CD4-positive, CD25-positive, alpha-beta regulatory T cell (primary cell): ENCODE data around the gene SSTR3. TPM values are rescaled to one million over a fixed set of nuclear protein-coding genes. Genes with fewer than 3 reads are reported as not detected.

Source experiments
- ATAC-seq, 2 donors: fragments of 150-1000 bp; cut with Tn5 transposase; one replicate each; pipeline ENCODE4 v1.10.0; 2021; ENCODE audit warnings: low read depth in 2 of 2, moderate number of reproducible peaks in 2 of 2, moderate library complexity in 1 of 2
- DNase-seq, 3 donors: peaks; one replicate each; pipeline versions ENCODE4 v3.0.0 to v3.0.0-alpha.2; 2012 to 2022; ENCODE audit warnings: mixed read lengths in 1 of 3
- H3K27ac ChIP-seq: one replicate; pipeline ENCODE4 v1.7.0; 2013; ENCODE audit warnings: mild to moderate bottlenecking, low read length; ENCODE audit not compliant: insufficient read depth, poor library complexity, severe bottlenecking
- H3K27me3 ChIP-seq: one replicate; pipeline ENCODE4 v1.7.0; 2013; ENCODE audit warnings: low read length; ENCODE audit not compliant: control insufficient read depth, insufficient read depth
- H3K36me3 ChIP-seq: one replicate; pipeline ENCODE4 v1.7.0; 2013; ENCODE audit warnings: mild to moderate bottlenecking, low read length, moderate library complexity; ENCODE audit not compliant: control insufficient read depth, insufficient read depth
- H3K4me1 ChIP-seq: 2 replicates; pipeline ENCODE4 v1.7.0; 2013; ENCODE audit warnings: mild to moderate bottlenecking, low read length; ENCODE audit not compliant: insufficient read depth, control insufficient read depth, poor library complexity, severe bottlenecking
- H3K4me3 ChIP-seq: one replicate; pipeline ENCODE4 v1.7.0; 2013; ENCODE audit warnings: low read depth, mild to moderate bottlenecking, low read length, moderate library complexity
- H3K9me3 ChIP-seq, 2 experiments: 1 replicate in 1 of 2; 2 replicates in 1 of 2; pipeline ENCODE4 v1.7.0; 2013; ENCODE audit warnings: low read length in 2 of 2, mild to moderate bottlenecking in 1 of 2, moderate library complexity in 1 of 2; ENCODE audit not compliant: control insufficient read depth in 2 of 2
- H3K27ac Mint-ChIP-seq, 3 donors: one replicate each; pipeline ENCODE4 v1.8.0; 2020 to 2022; ENCODE audit warnings: mild to moderate bottlenecking in 3 of 3, mixed read lengths in 3 of 3, moderate library complexity in 2 of 3
- H3K27me3 Mint-ChIP-seq: one replicate; pipeline ENCODE4 v1.8.0; 2022; ENCODE audit warnings: mild to moderate bottlenecking, mixed read lengths
- H3K36me3 Mint-ChIP-seq: one replicate; pipeline ENCODE4 v1.8.0; 2020; ENCODE audit warnings: mixed read lengths
- H3K4me1 Mint-ChIP-seq, 4 donors: one replicate each; pipeline ENCODE4 v1.8.0; 2020 to 2022; ENCODE audit warnings: mixed read lengths in 4 of 4, mild to moderate bottlenecking in 1 of 4
- H3K4me3 Mint-ChIP-seq, 4 donors: one replicate each; pipeline ENCODE4 v1.8.0; 2020 to 2022; ENCODE audit warnings: mild to moderate bottlenecking in 4 of 4, mixed read lengths in 4 of 4, moderate library complexity in 3 of 4
- H3K9me3 Mint-ChIP-seq, 7 donors: one replicate each; pipeline ENCODE4 v1.8.0; 2020 to 2022; ENCODE audit warnings: mixed read lengths in 7 of 7, mild to moderate bottlenecking in 3 of 7, moderate library complexity in 2 of 7
- polyA plus RNA-seq, 4 donors: library from polyadenylated mRNA; unstranded; fragments of 300-500 nt; fragmentation: Illumina TruSeq; gene quantifications; one replicate each; pipeline ENCODE4 v1.2.3, GENCODE V29; 2021
- total RNA-seq: library from RNA; stranded (reverse); gene quantifications from one replicate; pipeline ENCODE4 v1.2.3, GENCODE V29; 2022

The SSTR3 gene
- total RNA-seq = 4.3 TPM
- 1 to 10 TPM; 2.5 to 4.4 (median 3.6) TPM for polyA plus RNA-seq

GRCh38 chr22:37212174-37212906 is at the start of gene SSTR3:
TSS of gene SSTR3 (minus strand) at chr22:37212477. CDS start at chr22:37207803, 4,674 bp downstream.
- no peaks in the 10 kb centered on the region for H3K9me3 Mint-ChIP-seq
- Histone ChIP-seq H3K27ac (no peak within 1 kb of the TSS), H3K9me3 (no peaks in the 10 kb centered on the region), H3K36me3 (no peaks in the 10 kb centered on the region), H3K4me1 (peaks cover 30% of the 10 kb centered on the region), H3K27me3 (no peaks in the 10 kb centered on the region), H3K4me3 (no peak within 1 kb of the TSS)
- H3K27ac Mint-ChIP-seq = no peak within 1 kb of the TSS
- H3K36me3 Mint-ChIP-seq = peaks cover 21% of the 10 kb centered on the region
- no peak for DNase-seq
- no peak within 1 kb of the TSS for H3K4me3 Mint-ChIP-seq
- H3K4me1 Mint-ChIP-seq = peaks cover 0 to 71% (median 18%) of the 10 kb centered on the region in 4 donors
- no peak for ATAC-seq
- H3K27me3 Mint-ChIP-seq = no peaks in the 10 kb centered on the region

- ATAC-seq = peak; percentile 65 to 78
- H3K27ac Mint-ChIP-seq = peak overlapping the region; percentile 68 to 98 (median 69)
- H3K9me3 Mint-ChIP-seq = peaks cover 0 to 4% (median 0%) of the 10 kb centered on the region in 7 donors
Measured at GRCh38 chr22:37260901-37261336, 48.6 kb upstream of the SSTR3 start.

GRCh38 chr22:37260155-37260795 is 48.0 kb upstream of the SSTR3 start:
- Histone ChIP-seq H3K4me3 (no peak overlapping the region), H3K36me3 (no peaks in the 10 kb centered on the region), H3K9me3 (peaks cover 4 to 7% of the 10 kb centered on the region in 2 experiments), H3K27me3 (no peaks in the 10 kb centered on the region), H3K27ac (no peak overlapping the region), H3K4me1 (peaks cover 10% of the 10 kb centered on the region)
- Mint-ChIP-seq H3K27me3 (peaks cover 12% of the 10 kb centered on the region), H3K27ac (peak overlapping the region in 2 of 3 donors; percentile 26 to 69), H3K36me3 (no peaks in the 10 kb centered on the region), H3K9me3 (peaks cover 0 to 4% (median 0%) of the 10 kb centered on the region in 7 donors), H3K4me3 (peak overlapping the region in 1 of 4 donors; percentile 64), H3K4me1 (peaks cover 0 to 35% (median 17%) of the 10 kb centered on the region in 4 donors)
- ATAC-seq (no peak), DNase-seq (no peak)

More at GRCh38 chr22:37260901-37261336, 48.6 kb upstream of the SSTR3 start:
- no peaks in the 10 kb centered on the region for H3K36me3 Mint-ChIP-seq
- Histone ChIP-seq H3K4me1 (peaks cover 10% of the 10 kb centered on the region), H3K27me3 (no peaks in the 10 kb centered on the region), H3K36me3 (no peaks in the 10 kb centered on the region), H3K4me3 (peak overlapping the region; percentile 37), H3K9me3 (peaks cover 4 to 7% of the 10 kb centered on the region in 2 experiments), H3K27ac (no peak overlapping the region)
- DNase-seq = peak; percentile 51 to 70 (median 67)
- peaks cover 0 to 33% (median 16%) of the 10 kb centered on the region in 4 donors for H3K4me1 Mint-ChIP-seq
- peaks cover 12% of the 10 kb centered on the region for H3K27me3 Mint-ChIP-seq
- H3K4me3 Mint-ChIP-seq = peak overlapping the region in 3 of 4 donors; percentile 1 to 64 (median 18)

- Histone ChIP-seq H3K27ac (no peak overlapping the region), H3K27me3 (no peaks in the 10 kb centered on the region), H3K4me1 (peaks cover 13% of the 10 kb centered on the region), H3K4me3 (no peak overlapping the region), H3K36me3 (no peaks in the 10 kb centered on the region), H3K9me3 (peaks cover 4 to 7% of the 10 kb centered on the region in 2 experiments)
- DNase-seq = no peak
- H3K9me3 Mint-ChIP-seq = peaks cover 0 to 4% (median 0%) of the 10 kb centered on the region in 7 donors
- peaks cover 5 to 40% (median 22%) of the 10 kb centered on the region in 4 donors for H3K4me1 Mint-ChIP-seq
- no peaks in the 10 kb centered on the region for H3K36me3 Mint-ChIP-seq
- peak overlapping the region in 2 of 3 donors; percentile 44 to 91 for H3K27ac Mint-ChIP-seq
- peak overlapping the region in 1 of 4 donors; percentile 51 for H3K4me3 Mint-ChIP-seq
- peaks cover 12% of the 10 kb centered on the region for H3K27me3 Mint-ChIP-seq
- ATAC-seq = no peak
Measured at GRCh38 chr22:37259540-37260029, 47.3 kb upstream of the SSTR3 start.

- Mint-ChIP-seq H3K4me3 (no peak overlapping the region), H3K27ac (no peak overlapping the region), H3K36me3 (no peaks in the 10 kb centered on the region), H3K4me1 (peaks cover 9 to 40% (median 23%) of the 10 kb centered on the region in 4 donors), H3K27me3 (peaks cover 12% of the 10 kb centered on the region), H3K9me3 (peaks cover 0 to 2% (median 0%) of the 10 kb centered on the region in 7 donors)
- Histone ChIP-seq H3K9me3 (peaks cover 0 to 1% of the 10 kb centered on the region in 2 experiments), H3K27me3 (no peaks in the 10 kb centered on the region), H3K4me1 (peaks cover 16% of the 10 kb centered on the region), H3K4me3 (no peak overlapping the region), H3K27ac (no peak overlapping the region), H3K36me3 (no peaks in the 10 kb centered on the region)
- ATAC-seq (no peak), DNase-seq (no peak)
Measured at GRCh38 chr22:37258753-37259401, 46.6 kb upstream of the SSTR3 start.

- Mint-ChIP-seq H3K4me1 (peaks cover 9 to 40% (median 23%) of the 10 kb centered on the region in 4 donors), H3K4me3 (no peak overlapping the region), H3K27ac (no peak overlapping the region), H3K9me3 (peaks cover 0 to 1% (median 0%) of the 10 kb centered on the region in 7 donors), H3K36me3 (no peaks in the 10 kb centered on the region), H3K27me3 (peaks cover 12% of the 10 kb centered on the region)
- DNase-seq = no peak
- Histone ChIP-seq H3K27me3 (no peaks in the 10 kb centered on the region), H3K4me1 (peaks cover 16% of the 10 kb centered on the region), H3K27ac (no peak overlapping the region), H3K4me3 (no peak overlapping the region), H3K9me3 (no peaks in the 10 kb centered on the region), H3K36me3 (no peaks in the 10 kb centered on the region)
- ATAC-seq = no peak
Measured at GRCh38 chr22:37258005-37258752, 45.9 kb upstream of the SSTR3 start.
